Measurements from ENCODE around the gene USP53. TPM values are rescaled to one million over a fixed set of nuclear protein-coding genes. Genes with fewer than 3 reads are reported as not detected.

Gene USP53
- total and polyA plus RNA-seq, 2 donors (not counting 3 experiments of a cell fraction or from before 2014, with no cell fraction given), result 7.8 to 22.8 TPM

DNA sequence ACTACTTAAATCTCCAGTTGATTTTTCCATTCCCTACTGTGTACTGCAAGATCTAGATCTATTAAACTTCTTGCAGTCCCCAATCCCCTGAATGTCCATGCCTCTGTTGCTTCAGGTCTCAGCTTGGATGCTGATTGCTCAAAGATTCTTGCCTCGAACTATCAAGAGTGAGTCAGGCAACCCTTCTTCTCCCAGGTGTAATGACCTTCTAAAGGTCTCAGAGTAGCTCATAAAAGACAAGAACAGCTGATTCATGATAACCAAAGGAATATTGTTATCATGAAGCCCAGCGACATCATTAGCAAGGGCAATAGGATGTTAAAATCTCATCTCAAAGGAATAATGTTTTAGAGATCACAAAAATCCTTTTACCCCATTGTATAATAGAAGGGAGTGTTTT is 116.2 kb downstream of the USP53 start:
- Histone ChIP-seq H4K20me1 (replicated peaks; ENCODE audit: control insufficient read depth, extremely low read depth, insufficient read depth, low read length) (no peaks in the 10 kb centered on the region), H3K27ac (ENCODE audit: insufficient read depth, low read depth, low read length) (no peak overlapping the region), H3K9me3 (replicated peaks; ENCODE audit: control insufficient read depth, insufficient read depth, low read length) (no peaks in the 10 kb centered on the region), H3K79me2 (ENCODE audit: control insufficient read depth, insufficient read depth, low read length) (no peaks in the 10 kb centered on the region), H3K9ac (replicated peaks; ENCODE audit: extremely low read depth, insufficient read depth, low read length) (no peak overlapping the region), H3K4me2 (ENCODE audit: insufficient read depth, low read length) (no peak overlapping the region), H3K27me3 (ENCODE audit: control insufficient read depth in 2 of 2, insufficient read depth in 2 of 2, low read length in 2 of 2) (peaks cover 0 to 5% of the 10 kb centered on the region in 2 experiments), H3K4me3 (replicated peaks in 1 of 3; ENCODE audit: insufficient read depth in 1 of 3, low read depth in 1 of 3, low read length in 3 of 3) (no peak overlapping the region), H3K4me1 (ENCODE audit: control insufficient read depth, extremely low read depth, insufficient read depth, low read length) (no peaks in the 10 kb centered on the region), H3K36me3 (ENCODE audit: control insufficient read depth in 2 of 2, extremely low read depth in 1 of 2, insufficient read depth in 2 of 2, low read length in 2 of 2) (no peaks in the 10 kb centered on the region), H3K9me1 (replicated peaks; ENCODE audit: control insufficient read depth, extremely low read depth, insufficient read depth, low read length) (no peaks in the 10 kb centered on the region), H2AFZ (ENCODE audit: low read depth, low read length) (no peak overlapping the region)
- intact Hi-C loops (cut with micrococcal nuclease), result no loop called here
- TF ChIP-seq EZH2 (IDR thresholded peaks at IDR 0.05; ENCODE audit: borderline replicate concordance, low read depth, low read length, severe bottlenecking), result no peak
- TF ChIP-seq, protein P1, sequence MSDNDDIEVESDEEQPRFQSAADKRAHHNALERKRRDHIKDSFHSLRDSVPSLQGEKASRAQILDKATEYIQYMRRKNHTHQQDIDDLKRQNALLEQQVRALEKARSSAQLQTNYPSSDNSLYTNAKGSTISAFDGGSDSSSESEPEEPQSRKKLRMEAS (IDR thresholded peaks at IDR 0.05; ENCODE audit: insufficient read depth, insufficient read length), result no peak
- no peak for TF ChIP-seq POLR2A (IDR thresholded peaks at IDR 0.05; ENCODE audit: low read depth, low read length)
- TF ChIP-seq GATA2 (IDR thresholded peaks at IDR 0.05; ENCODE audit: insufficient read depth, insufficient read length, low read depth, low read length), result no peak
- no peak for TF ChIP-seq MYC (IDR thresholded peaks at IDR 0.05; ENCODE audit: low read depth, low read length)
- no peak for TF ChIP-seq JUN (IDR thresholded peaks at IDR 0.05; ENCODE audit: borderline replicate concordance, insufficient read depth, insufficient read length, low read depth)
- TF ChIP-seq, protein P2, sequence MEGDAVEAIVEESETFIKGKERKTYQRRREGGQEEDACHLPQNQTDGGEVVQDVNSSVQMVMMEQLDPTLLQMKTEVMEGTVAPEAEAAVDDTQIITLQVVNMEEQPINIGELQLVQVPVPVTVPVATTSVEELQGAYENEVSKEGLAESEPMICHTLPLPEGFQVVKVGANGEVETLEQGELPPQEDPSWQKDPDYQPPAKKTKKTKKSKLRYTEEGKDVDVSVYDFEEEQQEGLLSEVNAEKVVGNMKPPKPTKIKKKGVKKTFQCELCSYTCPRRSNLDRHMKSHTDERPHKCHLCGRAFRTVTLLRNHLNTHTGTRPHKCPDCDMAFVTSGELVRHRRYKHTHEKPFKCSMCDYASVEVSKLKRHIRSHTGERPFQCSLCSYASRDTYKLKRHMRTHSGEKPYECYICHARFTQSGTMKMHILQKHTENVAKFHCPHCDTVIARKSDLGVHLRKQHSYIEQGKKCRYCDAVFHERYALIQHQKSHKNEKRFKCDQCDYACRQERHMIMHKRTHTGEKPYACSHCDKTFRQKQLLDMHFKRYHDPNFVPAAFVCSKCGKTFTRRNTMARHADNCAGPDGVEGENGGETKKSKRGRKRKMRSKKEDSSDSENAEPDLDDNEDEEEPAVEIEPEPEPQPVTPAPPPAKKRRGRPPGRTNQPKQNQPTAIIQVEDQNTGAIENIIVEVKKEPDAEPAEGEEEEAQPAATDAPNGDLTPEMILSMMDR (IDR thresholded peaks at IDR 0.05; ENCODE audit: extremely low read depth in 1 of 2, insufficient read depth in 1 of 2, low read depth in 1 of 2, low read length in 2 of 2), result no peak
- TF ChIP-seq POLR2AphosphoS5 (IDR thresholded peaks at IDR 0.05; ENCODE audit: insufficient read depth, low read depth, low read length), result no peak
- TF ChIP-seq FOS (IDR thresholded peaks at IDR 0.05; ENCODE audit: borderline replicate concordance, insufficient read depth, low read length), result no peak
- BruUV-seq (replicated peaks), result no TSS peak
- POLR2A ChIA-PET, result no interaction called here
- dilution Hi-C loops (cut with MboI; ENCODE audit: extremely low pct_ligation_motif_present, low sequenced_read_pairs), result no loop called here
- FAIRE-seq, result no peak
- no peak for DNase-seq (ENCODE audit: low read depth, low spot score)
- CTCF ChIA-PET, result interaction anchor here (0.8 to 0.9 kb wide), 2 partner anchors 9 to 300 kb away, joined by 3 read pairs; partner anchors contain the start of gene PDE5A
